Measurements from ENCODE around the gene NACA.

NACA gene

DNA sequence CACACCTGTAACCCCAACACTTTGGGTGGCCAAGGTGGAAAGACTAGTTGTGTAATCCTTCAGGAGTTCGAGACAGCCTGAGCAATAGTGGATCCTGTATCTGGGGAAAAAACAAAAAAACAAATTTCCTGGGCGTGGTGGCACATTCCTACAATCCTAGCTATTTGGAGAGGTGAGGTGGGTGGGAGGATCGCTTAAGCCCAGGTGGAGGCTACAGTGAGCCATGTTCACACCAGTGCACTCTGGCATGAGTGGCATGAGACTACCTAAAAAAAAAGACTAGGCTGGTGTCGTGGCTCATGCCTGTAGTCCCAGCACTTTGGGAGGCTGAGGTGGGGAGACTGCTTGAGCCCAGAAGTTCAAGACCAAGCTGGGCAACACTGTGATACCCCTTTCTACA, 54.3 kb downstream of the NACA start:
- no peak overlapping the region for H3K9ac ChIP-seq (ENCODE audit: insufficient read length, low read depth)
- H3K4me1 ChIP-seq (ENCODE audit: insufficient read depth, insufficient read length) = peaks cover 3% of the 10 kb centered on the region
- H3K9me3 ChIP-seq (ENCODE audit: insufficient read depth, low read length) = no peaks in the 10 kb centered on the region
- no peak overlapping the region for H3K4me3 ChIP-seq (ENCODE audit: insufficient read length, low read depth)
- H3K36me3 ChIP-seq (ENCODE audit: insufficient read depth, insufficient read length, low read length) = peaks cover 88% of the 10 kb centered on the region
- no peaks in the 10 kb centered on the region for H3K27me3 ChIP-seq (ENCODE audit: insufficient read depth, insufficient read length)
- TF ChIP-seq YY1 (IDR thresholded peaks at IDR 0.05; ENCODE audit: insufficient read depth, insufficient read length) = no peak
- no peak for TF ChIP-seq SUZ12 (IDR thresholded peaks at IDR 0.05; ENCODE audit: extremely low read depth, insufficient read depth, insufficient read length)
- no peak for TF ChIP-seq ZNF274 (IDR thresholded peaks at IDR 0.05; ENCODE audit: low read depth, low read length)
- no peak for DNase-seq (ENCODE audit: low read depth, low spot score)

- Histone ChIP-seq H3K4me3 (ENCODE audit: insufficient read length, low read depth) (no peak overlapping the region), H3K4me1 (ENCODE audit: insufficient read depth, insufficient read length) (peaks cover 3% of the 10 kb centered on the region), H3K9me3 (ENCODE audit: insufficient read depth, low read length) (no peaks in the 10 kb centered on the region), H3K9ac (ENCODE audit: insufficient read length, low read depth) (no peak overlapping the region), H3K36me3 (ENCODE audit: insufficient read depth, insufficient read length, low read length) (peaks cover 97% of the 10 kb centered on the region), H3K27me3 (ENCODE audit: insufficient read depth, insufficient read length) (no peaks in the 10 kb centered on the region)
- no peak for TF ChIP-seq SUZ12 (IDR thresholded peaks at IDR 0.05; ENCODE audit: extremely low read depth, insufficient read depth, insufficient read length)
- no peak for DNase-seq (ENCODE audit: low read depth, low spot score)
Observed at GRCh38 chr12:56668197-56668457, 57.0 kb downstream of the NACA start.

All from NT2/D1 (cell line).